ENCODE data around the gene IKZF5. TPM values are rescaled to one million over a fixed set of nuclear protein-coding genes. Genes with fewer than 3 reads are reported as not detected.

Gene IKZF5
- total and polyA plus RNA-seq, 11 donors = 5.0 to 16.5 (median 8.2) TPM

GRCh38 chr10:122953902-122954730 lies 54.5 kb downstream of the IKZF5 start, which contains the start of gene C10orf88:
C10orf88 (minus strand) TSS chr10:122954227; CDS start chr10:122954178, 49 bp downstream.
- WGBS, 4 donors = 3 to 12% (median 5%) methylated on average over 34 to 77 of the region's 77 CpGs
- Histone ChIP-seq H3K27ac (peak within 1 kb of the TSS; percentile 55 to 85 (median 73)), H3K4me3 (peak within 1 kb of the TSS; percentile 75 to 99 (median 88)), H3K4me1 (peaks cover 0 to 24% (median 17%) of the 10 kb centered on the region in 12 donors), H3K36me3 (peaks cover 0 to 18% (median 10%) of the 10 kb centered on the region in 9 donors), H3K27me3 (no peaks in the 10 kb centered on the region), H3K9me3 (no peaks in the 10 kb centered on the region)
- intact Hi-C loops (cut with DNase I) = loop anchor here in 4 of 10 donors (1.0 to 5.0 kb wide), 3 partner anchors 26 to 203 kb away; partner anchors contain the start of gene PSTK (in 4 of the 4)
- ATAC-seq (peak; percentile 98 to 100 (median 99)), DNase-seq (peak; percentile 96 to 99 (median 98))
- TF ChIP-seq CTCF (IDR thresholded peaks at IDR 0.05) = peak in 1 of 12 donors; percentile 6
- peak in 1 of 2 donors; percentile 54 for TF ChIP-seq POLR2A (IDR thresholded peaks at IDR 0.05)

GRCh38 chr10:122949296-122949695 lies 59.3 kb downstream of the IKZF5 start:
- intact Hi-C loops (cut with DNase I) = no loop called here
- WGBS, 4 donors = 95 to 97% (median 96%) methylated on average over 3 of the region's 3 CpGs
- no peak for DNase-seq

More at GRCh38 chr10:122949296-122949695, 59.3 kb downstream of the IKZF5 start:
- no peak for TF ChIP-seq POLR2A (IDR thresholded peaks at IDR 0.05)
- TF ChIP-seq CTCF (IDR thresholded peaks at IDR 0.05) = no peak
- Histone ChIP-seq H3K4me1 (peaks cover 0 to 20% (median 13%) of the 10 kb centered on the region in 12 donors), H3K9me3 (no peaks in the 10 kb centered on the region), H3K4me3 (no peak overlapping the region), H3K27me3 (no peaks in the 10 kb centered on the region), H3K27ac (no peak overlapping the region), H3K36me3 (peaks cover 0 to 61% (median 50%) of the 10 kb centered on the region in 9 donors)
- no peak for ATAC-seq

Other genes starting within 250 kb of the IKZF5 start
- gene CUZD1, start 162.9 kb downstream of the IKZF5 start, total RNA-seq = under 1 TPM in 7 of 9 donors, not detected in 2; 0.15 to 0.84 (median 0.19) TPM
- under 1 TPM; 0.11 to 0.17 TPM for gene CUZD1, start 162.9 kb downstream of the IKZF5 start, polyA plus RNA-seq
- gene FAM24B, start 129.2 kb downstream of the IKZF5 start, total RNA-seq = 1 to 10 TPM in 3 of 9 donors, under 1 TPM in 2, not detected in 4; 0.74 to 2.9 (median 1.1) TPM
- gene FAM24B, start 129.2 kb downstream of the IKZF5 start, polyA plus RNA-seq = under 1 TPM; 0.49 to 0.53 TPM
- not detected for gene FAM24A, start 98.2 kb downstream of the IKZF5 start, total RNA-seq
- gene FAM24A, start 98.2 kb downstream of the IKZF5 start, polyA plus RNA-seq = not detected
- gene C10orf88, start 54.6 kb downstream of the IKZF5 start, total RNA-seq = 1 to 10 TPM; 3.4 to 8.3 (median 5.7) TPM
- gene C10orf88, start 54.6 kb downstream of the IKZF5 start, polyA plus RNA-seq = 1 to 10 TPM; 3.1 to 5.7 TPM
- 1 to 10 TPM in 8 of 9 donors, under 1 TPM in 1; 0.97 to 3.9 (median 2.0) TPM for gene PSTK, start 28.4 kb downstream of the IKZF5 start, total RNA-seq
- 1 to 10 TPM; 1.9 to 3.3 TPM for gene PSTK, start 28.4 kb downstream of the IKZF5 start, polyA plus RNA-seq
- gene ACADSB, start 211 bp upstream of the IKZF5 start, total RNA-seq = 100 to 1,000 TPM in 1 of 9 donors, 10 to 100 TPM in 8; 30.3 to 102 (median 60.0) TPM
- gene ACADSB, start 211 bp upstream of the IKZF5 start, polyA plus RNA-seq = 10 to 100 TPM in 1 of 2 donors, 1 to 10 TPM in 1; 9.6 to 11.5 TPM
- under 1 TPM in 1 of 9 donors, not detected in 8; 0.27 TPM for gene HMX3, start 127.2 kb upstream of the IKZF5 start, total RNA-seq
- not detected for gene HMX3, start 127.2 kb upstream of the IKZF5 start, polyA plus RNA-seq
- gene HMX2, start 139.3 kb upstream of the IKZF5 start, total RNA-seq = not detected
- gene HMX2, start 139.3 kb upstream of the IKZF5 start, polyA plus RNA-seq = not detected
- gene BUB3, start 145.6 kb upstream of the IKZF5 start, total RNA-seq = 10 to 100 TPM; 23.8 to 47.5 (median 38.7) TPM
- gene BUB3, start 145.6 kb upstream of the IKZF5 start, polyA plus RNA-seq = 10 to 100 TPM; 15.1 to 62.4 TPM